Peyer's patch (tissue), 4 donors: ENCODE measurements around the gene HSPG2. TPM values are rescaled to one million over a fixed set of nuclear protein-coding genes. Genes with fewer than 3 reads are reported as not detected.

Source experiments
- DNase-seq, 3 donors: peaks; one replicate each; pipeline ENCODE4 v3.0.0-alpha.2; 2017 to 2019
- H3K27ac ChIP-seq, 4 donors: fragments of 200-600 bp; sonication (generic); one replicate each; pipeline ENCODE4 v1.5.1; 2016 to 2019
- H3K27me3 ChIP-seq, 2 donors: fragments of 200-600 bp; sonication (generic); one replicate each; pipeline ENCODE4 v1.5.1; 2019
- H3K36me3 ChIP-seq, 3 donors: fragments of 200-600 bp; sonication (generic); one replicate each; pipeline ENCODE4 v1.5.1; 2016 to 2019
- H3K4me1 ChIP-seq, 4 donors: fragments of 200-600 bp; sonication (generic); one replicate each; pipeline ENCODE4 v1.5.1; 2016 to 2019
- H3K4me3 ChIP-seq, 4 donors: fragments of 200-600 bp; sonication (generic); 1 replicate in 3 of 4; 2 replicates in 1 of 4; pipeline ENCODE4 v1.5.1; 2016 to 2019; ENCODE audit warnings: mild to moderate bottlenecking in 1 of 4
- H3K9me3 ChIP-seq, 4 donors: fragments of 200-600 bp; sonication (generic); one replicate each; pipeline ENCODE4 v1.5.1; 2016 to 2019; ENCODE audit warnings: mild to moderate bottlenecking in 1 of 4
- CTCF ChIP-seq, 6 experiments: fragments of 450-650 bp in 4 of 6; fragments of 200-600 bp in 2 of 6; sonication (generic) in 1 of 6; IDR thresholded peaks; one replicate each; pipeline ENCODE4 v1.5.1; 2017 to 2019; ENCODE audit warnings: antibody characterized with exemption in 6 of 6, mild to moderate bottlenecking in 3 of 6, moderate library complexity in 1 of 6
- POLR2A ChIP-seq, 2 donors: fragments of 450-650 bp; IDR thresholded peaks; one replicate each; pipeline ENCODE4 v1.5.1; 2017; ENCODE audit warnings: antibody characterized with exemption in 2 of 2, mild to moderate bottlenecking in 2 of 2, moderate library complexity in 2 of 2
- total RNA-seq, 4 donors: library from RNA; depleted of rRNA; stranded (reverse); fragments of >200 nt; gene quantifications; one replicate each; pipeline ENCODE4 v1.1.0, GENCODE V29; 2016

HSPG2 gene
- total RNA-seq, 4 donors from 2014 or later = 68.7 to 199 (median 122) TPM

GRCh38 chr1:21873174-21873573 lies 63.9 kb downstream of the HSPG2 start:
- Histone ChIP-seq H3K9me3 (no peaks in the 10 kb centered on the region), H3K4me3 (no peak overlapping the region), H3K4me1 (peaks cover 0 to 14% (median 0%) of the 10 kb centered on the region in 4 donors), H3K27me3 (no peaks in the 10 kb centered on the region), H3K36me3 (peaks cover 0 to 67% (median 0%) of the 10 kb centered on the region in 3 donors), H3K27ac (no peak overlapping the region)
- TF ChIP-seq CTCF (IDR thresholded peaks at IDR 0.05) = no peak
- no peak for TF ChIP-seq POLR2A (IDR thresholded peaks at IDR 0.05)
- no peak for DNase-seq

GRCh38 chr1:21872445-21873079 lies 64.5 kb downstream of the HSPG2 start:
- Histone ChIP-seq H3K4me3 (no peak overlapping the region), H3K27ac (peak overlapping the region in 1 of 4 donors; percentile 19), H3K4me1 (peaks cover 0 to 14% (median 0%) of the 10 kb centered on the region in 4 donors), H3K9me3 (no peaks in the 10 kb centered on the region), H3K36me3 (peaks cover 0 to 61% (median 0%) of the 10 kb centered on the region in 3 donors), H3K27me3 (no peaks in the 10 kb centered on the region)
- DNase-seq = peak in 1 of 3 donors; percentile 21
- TF ChIP-seq CTCF (IDR thresholded peaks at IDR 0.05) = no peak
- no peak for TF ChIP-seq POLR2A (IDR thresholded peaks at IDR 0.05)

GRCh38 chr1:21871943-21872342 lies 65.2 kb downstream of the HSPG2 start:
- DNase-seq = peak in 1 of 3 donors; percentile 21
- H3K4me1 ChIP-seq = peaks cover 0 to 14% (median 0%) of the 10 kb centered on the region in 4 donors
- no peak overlapping the region for H3K4me3 ChIP-seq
- no peak for TF ChIP-seq POLR2A (IDR thresholded peaks at IDR 0.05)
- no peak overlapping the region for H3K27ac ChIP-seq
- H3K36me3 ChIP-seq = peaks cover 0 to 55% (median 0%) of the 10 kb centered on the region in 3 donors
- no peaks in the 10 kb centered on the region for H3K9me3 ChIP-seq
- no peaks in the 10 kb centered on the region for H3K27me3 ChIP-seq

GRCh38 chr1:21870611-21871010 lies 66.5 kb downstream of the HSPG2 start:
- TF ChIP-seq CTCF (IDR thresholded peaks at IDR 0.05) (no peak), POLR2A (IDR thresholded peaks at IDR 0.05) (no peak)
- H3K4me1 ChIP-seq = peaks cover 0 to 14% (median 0%) of the 10 kb centered on the region in 4 donors
- no peaks in the 10 kb centered on the region for H3K9me3 ChIP-seq
- peaks cover 0 to 48% (median 0%) of the 10 kb centered on the region in 3 donors for H3K36me3 ChIP-seq
- H3K4me3 ChIP-seq = no peak overlapping the region
- no peaks in the 10 kb centered on the region for H3K27me3 ChIP-seq
- DNase-seq = no peak
- peak overlapping the region in 2 of 4 donors; percentile 64 to 68 for H3K27ac ChIP-seq

- H3K27ac ChIP-seq = peak overlapping the region in 2 of 4 donors; percentile 64 to 68
- no peak overlapping the region for H3K4me3 ChIP-seq
- DNase-seq = peak; percentile 25 to 77 (median 64)
- peaks cover 0 to 48% (median 0%) of the 10 kb centered on the region in 3 donors for H3K36me3 ChIP-seq
- H3K9me3 ChIP-seq = no peaks in the 10 kb centered on the region
- TF ChIP-seq CTCF (IDR thresholded peaks at IDR 0.05) = no peak
- no peak for TF ChIP-seq POLR2A (IDR thresholded peaks at IDR 0.05)
- H3K27me3 ChIP-seq = no peaks in the 10 kb centered on the region
- H3K4me1 ChIP-seq = peaks cover 0 to 14% (median 0%) of the 10 kb centered on the region in 4 donors
Observed at GRCh38 chr1:21869620-21870121, 67.4 kb downstream of the HSPG2 start.

GRCh38 chr1:21868941-21869454 lies 68.1 kb downstream of the HSPG2 start:
- peaks cover 0 to 14% (median 0%) of the 10 kb centered on the region in 4 donors for H3K4me1 ChIP-seq
- H3K27me3 ChIP-seq = no peaks in the 10 kb centered on the region
- DNase-seq = no peak
- peaks cover 0 to 48% (median 0%) of the 10 kb centered on the region in 3 donors for H3K36me3 ChIP-seq
- TF ChIP-seq POLR2A (IDR thresholded peaks at IDR 0.05) (no peak), CTCF (IDR thresholded peaks at IDR 0.05) (no peak)
- no peak overlapping the region for H3K4me3 ChIP-seq
- H3K27ac ChIP-seq = peak overlapping the region in 1 of 4 donors; percentile 68
- H3K9me3 ChIP-seq = no peaks in the 10 kb centered on the region
